Mesendoderm (in vitro differentiated cells): Measurements from ENCODE around the gene OR6C2.
"Not testable (repeated sequence)": the region's sequence is repeated elsewhere in the genome, so short reads cannot be mapped to it uniquely, and the experiment has no call there.

ENCODE experiments used
- DNase-seq: peaks from one replicate; pipeline ENCODE4 v3.0.0; 2013
- H2AK5ac ChIP-seq: 2 replicates; pipeline ENCODE4 v1.6.1; 2013; ENCODE audit warnings: low read length, inconsistent platforms
- H2BK120ac ChIP-seq: 2 replicates; pipeline ENCODE4 v1.6.1; 2013; ENCODE audit warnings: low read depth, mild to moderate bottlenecking, low read length, moderate library complexity, mixed read lengths
- H2BK15ac ChIP-seq: replicated peaks from 2 replicates; pipeline ENCODE4 v1.6.1; 2013; ENCODE audit warnings: low read depth, mild to moderate bottlenecking, moderate library complexity
- H2BK5ac ChIP-seq: 2 replicates; pipeline ENCODE4 v1.6.1; 2013; ENCODE audit warnings: low read length, inconsistent platforms
- H3K18ac ChIP-seq: 2 replicates; pipeline ENCODE4 v1.6.1; 2013; ENCODE audit warnings: mild to moderate bottlenecking, low read length, mixed read lengths
- H3K23ac ChIP-seq: one replicate; pipeline ENCODE4 v1.6.1; 2013; ENCODE audit warnings: low read length
- H3K27ac ChIP-seq: 2 replicates; pipeline ENCODE4 v1.5.1; 2013; ENCODE audit warnings: low read depth, mild to moderate bottlenecking, inconsistent platforms, low read length, moderate library complexity
- H3K27me3 ChIP-seq: 2 replicates; pipeline ENCODE4 v1.6.1; 2013; ENCODE audit warnings: low read length, control low read depth, mild to moderate bottlenecking, inconsistent platforms; ENCODE audit not compliant: insufficient read depth, poor library complexity
- H3K36me3 ChIP-seq: 2 replicates; pipeline ENCODE4 v1.6.1; 2013; ENCODE audit warnings: low read length, inconsistent platforms; ENCODE audit not compliant: control insufficient read depth, insufficient read depth
- H3K4ac ChIP-seq: one replicate; pipeline ENCODE4 v1.6.1; 2013; ENCODE audit warnings: low read depth, mild to moderate bottlenecking, low read length, moderate library complexity
- H3K4me1 ChIP-seq: 2 replicates; pipeline ENCODE4 v1.6.1; 2013; ENCODE audit warnings: low read depth, low read length, inconsistent platforms; ENCODE audit not compliant: control insufficient read depth
- H3K4me2 ChIP-seq: 2 replicates; pipeline ENCODE4 v1.6.1; 2013; ENCODE audit warnings: low read length
- H3K4me3 ChIP-seq: 2 replicates; pipeline ENCODE4 v1.5.1; 2013; ENCODE audit warnings: mild to moderate bottlenecking, low read length
- H3K56ac ChIP-seq: one replicate; pipeline ENCODE4 v1.6.1; 2013; ENCODE audit warnings: low read length
- H3K79me1 ChIP-seq: 2 replicates; pipeline ENCODE4 v1.6.1; 2013; ENCODE audit warnings: low read length, inconsistent platforms
- H3K79me2 ChIP-seq: 2 replicates; pipeline ENCODE4 v1.6.1; 2013; ENCODE audit warnings: mild to moderate bottlenecking, low read length; ENCODE audit not compliant: control insufficient read depth, insufficient read depth
- H3K9ac ChIP-seq: 2 replicates; pipeline ENCODE4 v1.6.1; 2013; ENCODE audit warnings: low read length, inconsistent platforms
- H4K5ac ChIP-seq: one replicate; pipeline ENCODE4 v1.6.1; 2013; ENCODE audit warnings: low read length
- H4K8ac ChIP-seq: one replicate; pipeline ENCODE4 v1.6.1; 2013; ENCODE audit warnings: low read depth, mild to moderate bottlenecking, control low read depth, low read length, moderate library complexity
- WGBS: extraction: QIAGEN DNeasy Blood & Tissue Kit; methylation state at CpG from one replicate; pipeline ENCODE4 v1.1.7; 2013; ENCODE audit warnings: low lambda C conversion rate, missing lambda C conversion rate; ENCODE audit not compliant: insufficient coverage; ENCODE audit errors: extremely low coverage; 5-methylcytosine and 5-hydroxymethylcytosine counted together

OR6C2 gene

GRCh38 chr12:55413498-55414388, 30.1 kb upstream of the OR6C2 start:
- H3K4ac ChIP-seq, H3K9ac ChIP-seq: not testable (repeated sequence)
- WGBS, result no CpG with 5 or more reads among the region's 6 CpGs

GRCh38 chr12:55414396-55414823, 29.5 kb upstream of the OR6C2 start:
- not testable (repeated sequence) for H3K27ac ChIP-seq, H2BK5ac ChIP-seq, H3K18ac ChIP-seq, H2BK120ac ChIP-seq, H3K4me3 ChIP-seq, H3K79me1 ChIP-seq, H3K23ac ChIP-seq, H3K9ac ChIP-seq, H3K4me2 ChIP-seq, H3K56ac ChIP-seq, H4K5ac ChIP-seq, H3K4me1 ChIP-seq, H3K36me3 ChIP-seq, H3K27me3 ChIP-seq, H2BK15ac ChIP-seq, H2AK5ac ChIP-seq, H3K4ac ChIP-seq, H4K8ac ChIP-seq, H3K79me2 ChIP-seq
- DNase-seq, result peak; percentile 13
- WGBS, result no CpG with 5 or more reads among the region's 11 CpGs

More at GRCh38 chr12:55413498-55414388, 30.1 kb upstream of the OR6C2 start:
- not testable (repeated sequence) for DNase-seq, H3K4me1 ChIP-seq, H3K79me2 ChIP-seq, H3K36me3 ChIP-seq, H4K8ac ChIP-seq, H3K23ac ChIP-seq, H2AK5ac ChIP-seq, H3K18ac ChIP-seq, H2BK120ac ChIP-seq, H3K27me3 ChIP-seq, H2BK15ac ChIP-seq, H2BK5ac ChIP-seq, H3K56ac ChIP-seq, H3K27ac ChIP-seq, H3K4me2 ChIP-seq, H3K79me1 ChIP-seq, H4K5ac ChIP-seq, H3K4me3 ChIP-seq

GRCh38 chr12:55414889-55415288, 29.0 kb upstream of the OR6C2 start:
- not testable (repeated sequence) for H3K27ac ChIP-seq, H3K4me3 ChIP-seq, H3K4me1 ChIP-seq, H3K27me3 ChIP-seq, H3K4me2 ChIP-seq, H3K4ac ChIP-seq, H3K56ac ChIP-seq, H2BK5ac ChIP-seq, H2AK5ac ChIP-seq, H3K79me2 ChIP-seq, H2BK120ac ChIP-seq, H3K36me3 ChIP-seq, H4K8ac ChIP-seq, H3K79me1 ChIP-seq, H3K9ac ChIP-seq, DNase-seq, H3K23ac ChIP-seq, H3K18ac ChIP-seq, H2BK15ac ChIP-seq, H4K5ac ChIP-seq
- no CpG with 5 or more reads among the region's 34 CpGs for WGBS

- no peaks in the 10 kb centered on the region for H3K4me1 ChIP-seq
- no peaks in the 10 kb centered on the region for H3K79me2 ChIP-seq
- H3K4me2 ChIP-seq, result no peak overlapping the region
- H3K79me1 ChIP-seq, result no peaks in the 10 kb centered on the region
- H2AK5ac ChIP-seq, result no peak overlapping the region
- H4K8ac ChIP-seq, result no peak overlapping the region
- H3K27me3 ChIP-seq, result no peaks in the 10 kb centered on the region
- no peak overlapping the region for H3K23ac ChIP-seq
- H3K36me3 ChIP-seq, result no peaks in the 10 kb centered on the region
- H3K27ac ChIP-seq, result no peak overlapping the region
- H3K56ac ChIP-seq, result no peak overlapping the region
- no peak overlapping the region for H2BK15ac ChIP-seq
- H2BK5ac ChIP-seq, result no peak overlapping the region
- no peak overlapping the region for H3K18ac ChIP-seq
- no peak overlapping the region for H3K9ac ChIP-seq
- no peak overlapping the region for H3K4me3 ChIP-seq
- no peak overlapping the region for H4K5ac ChIP-seq
- no peak overlapping the region for H2BK120ac ChIP-seq
- DNase-seq, result no peak
- no peak overlapping the region for H3K4ac ChIP-seq
- WGBS, result no CpG with 5 or more reads among the region's 1 CpG
These were observed 26.9 kb upstream of the OR6C2 start for GRCh38 chr12:55416961-55417360.

GRCh38 chr12:55420307-55420962, 23.4 kb upstream of the OR6C2 start:
- no peak overlapping the region for H3K56ac ChIP-seq
- no peaks in the 10 kb centered on the region for H3K36me3 ChIP-seq
- H2BK15ac ChIP-seq, result no peak overlapping the region
- no peak overlapping the region for H4K5ac ChIP-seq
- H3K27ac ChIP-seq, result no peak overlapping the region
- no peak overlapping the region for H3K4me2 ChIP-seq
- H2BK120ac ChIP-seq, result no peak overlapping the region
- no peak overlapping the region for H3K23ac ChIP-seq
- H2BK5ac ChIP-seq, result no peak overlapping the region
- no peaks in the 10 kb centered on the region for H3K79me1 ChIP-seq
- H3K27me3 ChIP-seq, result no peaks in the 10 kb centered on the region
- H3K9ac ChIP-seq, result no peak overlapping the region
- no peak overlapping the region for H3K4me3 ChIP-seq
- no peaks in the 10 kb centered on the region for H3K79me2 ChIP-seq
- H3K4ac ChIP-seq, result no peak overlapping the region
- no peak overlapping the region for H3K18ac ChIP-seq
- H2AK5ac ChIP-seq, result no peak overlapping the region
- WGBS, result no CpG with 5 or more reads among the region's 2 CpGs
- peak; percentile 31 for DNase-seq
- H3K4me1 ChIP-seq, result no peaks in the 10 kb centered on the region
- H4K8ac ChIP-seq, result no peak overlapping the region
